Hepatocyte (in vitro differentiated cells): ENCODE measurements around the gene CHCHD4. TPM values are rescaled to one million over a fixed set of nuclear protein-coding genes. Genes with fewer than 3 reads are reported as not detected.

Source experiments
- DNase-seq: peaks from one replicate; pipeline ENCODE4 v3.0.0-alpha.2; 2016; ENCODE audit warnings: low spot score
- H2AFZ ChIP-seq: fragments of 200-600 bp; sonication (generic); 2 replicates; pipeline ENCODE4 v1.6.0; 2016; ENCODE audit warnings: antibody characterized with exemption, mild to moderate bottlenecking
- H3K27ac ChIP-seq: fragments of 200-600 bp; sonication (generic); 2 replicates; pipeline ENCODE4 v1.5.1; 2016; ENCODE audit warnings: mild to moderate bottlenecking
- H3K27me3 ChIP-seq: fragments of 200-600 bp; sonication (generic); 2 replicates; pipeline ENCODE4 v1.6.1; 2016
- H3K36me3 ChIP-seq: fragments of 200-600 bp; sonication (generic); replicated peaks from 2 replicates; pipeline ENCODE4 v1.5.1; 2016; ENCODE audit warnings: low read depth; ENCODE audit not compliant: insufficient read depth
- H3K4me1 ChIP-seq: fragments of 200-600 bp; sonication (generic); 2 replicates; pipeline ENCODE4 v1.5.1; 2016; ENCODE audit warnings: mild to moderate bottlenecking, moderate library complexity; ENCODE audit not compliant: insufficient read depth
- H3K4me2 ChIP-seq: fragments of 200-600 bp; sonication (generic); 2 replicates; pipeline ENCODE4 v1.6.0; 2016
- H3K4me3 ChIP-seq: fragments of 200-600 bp; sonication (generic); 2 replicates; pipeline ENCODE4 v1.5.1; 2016; ENCODE audit warnings: mild to moderate bottlenecking
- H3K79me2 ChIP-seq: fragments of 200-600 bp; sonication (generic); 2 replicates; pipeline ENCODE4 v1.6.0; 2017; ENCODE audit warnings: mild to moderate bottlenecking
- H3K9me2 ChIP-seq: fragments of 200-600 bp; sonication (generic); replicated peaks from 2 replicates; pipeline ENCODE4 v1.6.0; 2017; ENCODE audit warnings: mild to moderate bottlenecking; ENCODE audit not compliant: insufficient read depth
- H3K9me3 ChIP-seq: fragments of 200-600 bp; sonication (generic); 2 replicates; pipeline ENCODE4 v1.5.1; 2016; ENCODE audit warnings: low read depth, mild to moderate bottlenecking
- H4K20me1 ChIP-seq: fragments of 200-600 bp; sonication (generic); 2 replicates; pipeline ENCODE4 v1.6.0; 2016; ENCODE audit warnings: mild to moderate bottlenecking; ENCODE audit not compliant: insufficient read depth, poor library complexity, severe bottlenecking
- CTCF ChIP-seq: fragments of 200-600 bp; sonication (generic); IDR thresholded peaks from 2 replicates; pipeline ENCODE4 v1.5.1; 2016; ENCODE audit warnings: antibody characterized with exemption, mild to moderate bottlenecking; ENCODE audit not compliant: poor library complexity
- EZH2 ChIP-seq: fragments of 200-600 bp; sonication (generic); IDR thresholded peaks from 2 replicates; pipeline ENCODE4 v1.6.1; 2016; ENCODE audit warnings: antibody characterized with exemption, mild to moderate bottlenecking, borderline replicate concordance
- EZH2phosphoT487 ChIP-seq: fragments of 200-600 bp; sonication (generic); IDR thresholded peaks from one replicate; pipeline ENCODE4 v1.6.1; 2018; ENCODE audit warnings: antibody characterized with exemption, mild to moderate bottlenecking, low read depth, moderate library complexity; ENCODE audit not compliant: unreplicated experiment, severe bottlenecking
- WGBS: methylation state at CpG from one replicate; pipeline ENCODE4 v1.1.6; 2016; ENCODE audit warnings: low lambda C conversion rate; ENCODE audit errors: missing lambda C conversion rate; 5-methylcytosine and 5-hydroxymethylcytosine counted together
- polyA plus RNA-seq: library from polyadenylated mRNA; unstranded; fragments of >200 nt; fragmentation: Nextera tagmentation; extraction: Ambion mirVana; gene quantifications from 2 replicates; pipeline ENCODE4 v1.2.1, GENCODE V29; 2016
- total RNA-seq: library from RNA; depleted of rRNA; stranded (reverse); fragments of >200 nt; gene quantifications from 2 replicates; pipeline ENCODE4 v1.2.3, GENCODE V29; 2014

Gene CHCHD4
- total and polyA plus RNA-seq, 2 experiments from 2014 or later = 15.2 to 22.8 TPM

- Histone ChIP-seq H3K36me3 (no peaks in the 10 kb centered on the region), H3K4me2 (no peak overlapping the region), H3K4me3 (no peak overlapping the region), H3K9me3 (no peaks in the 10 kb centered on the region), H2AFZ (no peak overlapping the region), H3K27ac (no peak overlapping the region), H3K27me3 (no peaks in the 10 kb centered on the region), H3K9me2 (no peaks in the 10 kb centered on the region), H3K4me1 (peaks cover 3% of the 10 kb centered on the region), H4K20me1 (no peaks in the 10 kb centered on the region), H3K79me2 (no peaks in the 10 kb centered on the region)
- DNase-seq = no peak
- WGBS = 96% methylated on average over 16 of the region's 16 CpGs
- TF ChIP-seq EZH2 = no peak
- no peak for TF ChIP-seq EZH2phosphoT487
- TF ChIP-seq CTCF = no peak
Measured at GRCh38 chr3:14138109-14138877, 13.6 kb upstream of the CHCHD4 start.

GRCh38 chr3:14137445-14137844 is 12.8 kb upstream of the CHCHD4 start:
- no peaks in the 10 kb centered on the region for H4K20me1 ChIP-seq
- no peaks in the 10 kb centered on the region for H3K79me2 ChIP-seq
- no peaks in the 10 kb centered on the region for H3K4me1 ChIP-seq
- WGBS = 96% methylated on average over 3 of the region's 3 CpGs
- no peak overlapping the region for H2AFZ ChIP-seq
- TF ChIP-seq EZH2phosphoT487 (no peak), EZH2 (no peak), CTCF (no peak)
- no peak overlapping the region for H3K4me2 ChIP-seq
- H3K27me3 ChIP-seq = no peaks in the 10 kb centered on the region
- DNase-seq = no peak
- no peak overlapping the region for H3K27ac ChIP-seq
- no peaks in the 10 kb centered on the region for H3K9me3 ChIP-seq
- no peaks in the 10 kb centered on the region for H3K36me3 ChIP-seq
- no peaks in the 10 kb centered on the region for H3K9me2 ChIP-seq
- H3K4me3 ChIP-seq = no peak overlapping the region

DNA sequence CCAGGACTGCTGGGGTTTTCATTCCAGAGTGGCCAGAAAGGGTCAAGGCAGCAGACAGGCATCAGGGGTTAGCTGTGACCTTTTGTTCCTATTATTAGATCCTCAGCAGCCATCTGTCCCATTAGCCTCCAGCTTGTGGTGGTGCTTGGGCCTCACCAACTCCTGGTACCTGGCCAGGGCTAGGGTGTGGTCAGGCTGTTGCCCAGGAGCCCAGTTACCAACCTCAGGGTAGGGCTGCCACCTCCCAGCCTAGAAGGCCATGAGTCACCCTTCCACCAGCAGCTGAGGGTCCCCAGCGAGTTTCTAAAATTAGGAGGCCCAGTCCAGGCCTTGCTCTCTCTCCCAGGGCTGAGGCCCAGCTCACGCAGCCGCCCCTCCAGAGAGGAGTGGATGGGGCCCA is 12.3 kb upstream of the CHCHD4 start:
- Histone ChIP-seq H3K27ac (no peak overlapping the region), H3K36me3 (no peaks in the 10 kb centered on the region), H4K20me1 (no peaks in the 10 kb centered on the region), H3K4me2 (no peak overlapping the region), H2AFZ (no peak overlapping the region), H3K4me3 (no peak overlapping the region), H3K9me3 (no peaks in the 10 kb centered on the region), H3K27me3 (no peaks in the 10 kb centered on the region), H3K4me1 (no peaks in the 10 kb centered on the region), H3K9me2 (no peaks in the 10 kb centered on the region), H3K79me2 (no peaks in the 10 kb centered on the region)
- WGBS = 87% methylated on average over 3 of the region's 3 CpGs
- DNase-seq = no peak
- TF ChIP-seq CTCF = no peak
- TF ChIP-seq EZH2phosphoT487 = no peak
- TF ChIP-seq EZH2 = no peak
